Inflammatory macrophage treated with lipopolysaccharide for 1 hour (primary cell): ENCODE results near the gene HMGCS2.
"Not testable (repeated sequence)": the region's sequence is repeated elsewhere in the genome, so short reads cannot be mapped to it uniquely, and the experiment has no call there.

ENCODE experiments used
- DNase-seq, 2 donors: peaks; one replicate each; pipeline ENCODE4 v3.0.0-alpha.2; 2020 to 2022

HMGCS2 gene

DNA sequence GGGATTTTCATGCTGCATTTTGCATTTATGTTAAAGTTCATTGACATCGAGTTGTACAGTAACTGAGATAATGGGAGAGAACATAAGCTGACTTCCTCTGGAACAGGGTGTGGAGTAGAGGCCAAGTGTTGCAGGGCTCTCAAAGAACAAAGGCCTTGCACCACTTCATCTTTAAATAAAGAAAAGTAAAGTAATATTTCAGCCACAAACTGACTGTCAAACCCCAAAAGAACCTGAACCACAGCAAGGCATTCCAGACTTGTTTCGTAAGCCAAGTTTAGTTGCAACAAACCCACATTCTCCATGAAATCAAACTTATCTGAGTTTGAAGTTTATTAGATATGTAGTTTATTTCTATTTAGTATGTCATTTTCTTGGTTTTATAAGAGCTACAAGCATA, 19.1 kb upstream of the HMGCS2 start:
- no peak for DNase-seq

- DNase-seq: peak in 1 of 2 donors; percentile 31
Observed at GRCh38 chr1:119786473-119787050, 17.9 kb upstream of the HMGCS2 start.

- DNase-seq: not testable (repeated sequence)
Observed at GRCh38 chr1:119786046-119786445, 17.3 kb upstream of the HMGCS2 start.

- peak; percentile 62 to 80 for DNase-seq
Observed at GRCh38 chr1:119784191-119784781, 15.6 kb upstream of the HMGCS2 start.

- peak; percentile 6 to 23 for DNase-seq
Observed at GRCh38 chr1:119783354-119784185, 14.9 kb upstream of the HMGCS2 start.

GRCh38 chr1:119782631-119783325, 14.1 kb upstream of the HMGCS2 start:
- no peak for DNase-seq

- DNase-seq: no peak
Observed at GRCh38 chr1:119781434-119782210, 12.9 kb upstream of the HMGCS2 start.

DNA sequence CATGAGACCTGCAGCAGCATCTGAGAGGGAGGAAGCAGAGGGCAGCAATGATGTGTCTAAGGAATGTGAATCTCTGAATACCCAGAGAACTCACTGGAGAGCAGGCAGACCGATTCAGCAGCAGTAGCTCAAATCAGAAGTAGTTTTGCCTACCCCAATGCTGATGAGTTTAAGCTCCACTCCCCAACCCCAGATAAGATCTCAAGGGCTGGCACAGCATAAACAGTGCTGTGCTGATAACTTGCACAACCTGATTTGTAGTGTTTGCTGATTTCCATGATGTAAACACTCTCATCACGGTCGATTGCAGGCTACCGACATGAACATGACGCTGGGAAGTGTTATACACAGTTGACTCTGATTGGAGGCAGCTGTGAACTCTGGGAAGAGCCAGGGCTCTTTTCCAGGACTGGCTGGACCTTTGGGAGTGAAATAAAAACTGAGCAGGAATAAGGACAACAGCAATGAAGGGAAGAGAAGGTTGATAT, 11.2 kb upstream of the HMGCS2 start:
- no peak for DNase-seq

- no peak for DNase-seq
Observed at GRCh38 chr1:119778886-119779560, 10.3 kb upstream of the HMGCS2 start.

- DNase-seq: no peak
Observed at GRCh38 chr1:119778359-119778758, 9.7 kb upstream of the HMGCS2 start.

GRCh38 chr1:119774746-119775490, 6.2 kb upstream of the HMGCS2 start:
- DNase-seq: no peak

GRCh38 chr1:119773711-119774241, 5.1 kb upstream of the HMGCS2 start:
- no peak for DNase-seq

- DNase-seq: no peak
Observed at GRCh38 chr1:119772298-119772697, 3.6 kb upstream of the HMGCS2 start.

DNA sequence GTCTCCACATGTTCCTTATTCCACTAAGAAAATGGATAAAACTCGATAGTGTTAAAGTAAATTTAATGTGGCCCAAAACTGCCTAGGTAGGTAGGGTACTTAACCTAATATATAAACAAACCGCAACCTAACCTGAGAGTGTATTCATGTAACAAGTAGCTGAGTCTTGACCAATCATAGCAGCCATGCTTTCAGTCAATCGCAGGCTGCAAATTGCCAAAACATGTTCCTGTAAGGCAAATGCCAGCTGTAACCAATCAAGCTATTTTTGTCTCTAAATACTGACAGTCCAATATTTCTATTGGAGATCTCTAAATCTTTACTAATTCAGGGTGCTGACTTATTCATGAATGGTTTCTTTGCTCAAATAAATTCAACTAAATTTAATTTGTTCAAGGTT, 3.1 kb upstream of the HMGCS2 start:
- DNase-seq: no peak

GRCh38 chr1:119771016-119771415, 2.3 kb upstream of the HMGCS2 start:
- DNase-seq: no peak

GRCh38 chr1:119767486-119767885, 1.2 kb downstream of the HMGCS2 start:
- no peak for DNase-seq

GRCh38 chr1:119766374-119766794, 2.3 kb downstream of the HMGCS2 start:
- no peak for DNase-seq

- DNase-seq: no peak
Observed at GRCh38 chr1:119764220-119764619, 4.5 kb downstream of the HMGCS2 start.

- DNase-seq: no peak
Observed at GRCh38 chr1:119762953-119763352, 5.8 kb downstream of the HMGCS2 start.

GRCh38 chr1:119762409-119762808, 6.3 kb downstream of the HMGCS2 start:
- no peak for DNase-seq

DNA sequence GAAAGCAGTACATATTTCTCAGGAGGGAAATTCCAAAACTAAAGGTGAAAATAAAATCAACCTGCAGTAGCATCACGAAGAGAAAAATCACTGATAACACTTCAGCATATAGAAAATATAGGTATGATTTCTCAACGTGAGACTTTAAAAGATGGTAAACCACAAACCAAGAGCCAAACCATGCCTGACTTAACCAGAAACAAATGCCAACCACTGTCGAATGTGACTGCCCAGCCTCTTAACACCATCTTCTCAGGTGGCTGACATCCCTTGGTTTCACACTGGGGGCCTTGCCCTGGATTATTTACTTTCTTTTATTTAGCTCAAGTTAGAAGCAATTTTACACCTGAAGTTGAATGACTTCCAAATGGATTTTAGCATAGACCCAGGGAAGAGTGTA, 10.1 kb downstream of the HMGCS2 start:
- no peak for DNase-seq
